HTR-8/SVneo (cell line): ENCODE results near the gene TWIST2.

ENCODE experiments used
- DNase-seq: peaks from one replicate; pipeline ENCODE4 v3.0.0; 2011; ENCODE audit warnings: low spot score, mixed read lengths; ENCODE audit not compliant: insufficient read length
- FAIRE-seq: peaks from 2 replicates; lab custom pipeline; 2011; peaks lifted over from hg19 to GRCh38; lab: Jason Lieb, UNC

TWIST2 gene

DNA sequence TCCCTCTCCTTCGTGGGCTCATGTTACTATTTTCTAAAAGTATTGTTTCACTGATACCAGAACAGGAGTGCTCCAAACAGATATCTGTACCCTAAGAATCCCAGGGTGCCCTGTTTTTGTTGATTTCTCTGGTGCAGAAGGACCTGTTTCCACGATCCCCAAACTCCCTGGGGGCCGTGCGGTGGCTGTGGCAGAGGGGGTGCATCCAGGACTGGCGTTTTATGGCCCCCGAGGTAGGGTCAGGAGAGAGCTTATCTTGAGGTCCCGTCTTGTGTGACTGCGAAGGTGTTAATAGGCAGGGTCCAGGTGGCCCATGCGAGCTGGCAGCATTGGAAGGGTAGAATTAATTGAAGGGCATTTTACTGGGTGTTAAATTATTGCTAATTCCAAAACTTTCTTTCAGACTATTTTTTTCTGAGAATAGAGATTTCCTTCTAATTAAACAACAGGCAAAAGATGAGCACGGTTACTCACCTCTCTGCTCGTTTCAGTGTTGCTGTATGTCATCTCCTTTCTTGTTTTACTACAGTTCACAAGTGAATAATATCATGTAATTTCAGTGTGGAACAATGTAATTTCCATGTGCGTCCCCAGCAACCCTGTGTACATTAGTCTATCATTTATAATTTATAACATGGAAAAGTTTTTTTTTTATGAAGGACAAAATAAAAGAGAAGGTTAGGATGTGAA, 8.2 kb downstream of the TWIST2 start:
- no peak for FAIRE-seq
- no peak for DNase-seq

DNA sequence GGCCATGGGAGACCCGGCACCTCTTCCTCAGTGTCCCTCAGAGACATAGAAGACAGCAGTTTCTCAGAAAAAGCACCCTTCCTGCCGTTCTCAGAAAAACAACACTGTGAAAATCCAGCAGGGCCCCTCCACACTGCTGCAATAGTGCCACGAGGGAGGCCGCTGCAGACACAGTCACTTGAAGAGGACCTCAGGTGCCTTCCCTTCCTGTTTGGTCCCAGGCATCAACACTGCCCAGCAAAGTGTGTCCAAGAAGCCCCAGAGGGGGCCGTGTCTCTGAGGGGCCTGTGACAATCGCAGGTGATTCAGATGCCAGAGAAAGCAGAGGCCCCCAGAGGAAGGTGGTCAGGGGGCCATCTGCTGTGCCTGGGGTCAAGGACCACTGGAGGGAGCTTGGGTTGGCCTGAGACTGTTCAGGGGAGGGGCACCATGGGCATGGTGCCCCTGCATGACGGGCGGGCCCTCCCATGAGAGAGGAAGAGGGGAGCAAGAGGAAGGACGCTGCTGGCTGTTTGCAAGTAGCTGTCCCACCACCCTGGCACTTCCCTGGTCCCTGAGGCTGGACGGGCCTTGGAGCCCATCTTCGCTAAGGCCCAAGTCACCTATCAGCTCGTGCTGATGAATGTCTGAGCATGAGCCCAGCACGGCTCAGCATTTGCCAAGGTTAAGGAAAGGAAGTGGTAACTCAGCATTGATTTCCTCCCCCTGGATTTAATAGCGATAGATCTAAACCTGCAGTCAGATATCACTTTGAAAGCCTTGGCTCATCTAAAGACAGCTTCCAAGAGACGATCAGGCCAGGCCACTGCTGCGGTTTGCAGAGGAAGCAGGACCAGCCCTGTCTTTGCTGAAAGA, 9.1 kb downstream of the TWIST2 start:
- DNase-seq (no peak), FAIRE-seq (no peak)

DNA sequence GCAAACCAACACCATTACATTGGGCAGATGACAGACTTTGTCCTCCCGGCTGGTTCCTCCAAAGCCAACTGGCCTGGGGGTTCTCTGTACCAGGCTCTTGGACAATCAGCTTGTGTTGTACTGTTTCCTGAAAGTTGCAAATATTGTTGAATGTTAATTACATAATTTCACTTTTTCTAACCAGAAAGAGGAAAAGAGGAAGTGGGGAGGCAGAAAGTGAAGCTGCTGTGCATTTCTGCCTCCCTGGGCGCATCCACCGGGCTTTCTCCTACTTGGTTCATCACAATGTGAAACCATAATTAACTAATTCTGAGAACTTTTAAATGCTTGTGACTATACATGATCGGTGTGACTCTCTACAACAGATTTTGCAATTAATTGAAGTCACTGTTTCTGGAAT, 10.1 kb downstream of the TWIST2 start:
- DNase-seq (no peak), FAIRE-seq (no peak)

DNA sequence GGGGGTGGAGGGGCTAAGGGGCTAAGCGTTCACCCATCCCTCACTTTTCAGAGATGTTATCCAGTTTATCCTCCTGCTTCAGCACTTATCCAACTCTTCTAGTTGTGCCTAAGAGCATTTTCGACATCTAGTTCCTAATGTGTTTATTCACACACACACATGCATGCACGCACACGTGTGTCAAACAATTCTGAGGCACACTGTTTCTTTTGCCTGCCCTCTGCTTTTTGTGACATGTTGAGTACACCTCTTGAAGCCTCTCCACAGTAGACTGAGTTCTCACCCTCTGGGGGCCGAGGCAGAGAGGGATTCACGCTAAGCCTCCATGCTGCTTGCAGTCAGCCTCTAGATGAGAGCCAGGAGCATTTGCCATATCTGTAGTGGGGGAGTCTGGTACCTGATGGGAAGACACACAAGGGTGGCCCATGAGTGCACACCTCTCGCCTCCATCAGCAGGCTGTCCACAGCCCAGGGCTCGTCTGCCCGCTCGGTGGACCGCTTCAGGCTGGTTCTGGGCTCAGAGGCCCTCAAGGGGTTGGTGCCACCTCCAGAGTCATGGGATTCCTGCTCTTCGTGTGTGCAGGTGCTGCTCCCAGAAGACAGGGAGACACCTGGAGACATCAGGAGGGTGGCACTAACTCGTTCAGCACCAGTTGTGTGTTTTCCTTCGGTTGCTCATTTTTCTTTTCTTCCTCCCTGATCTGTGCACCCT, 11.9 kb downstream of the TWIST2 start:
- DNase-seq, result no peak

DNA sequence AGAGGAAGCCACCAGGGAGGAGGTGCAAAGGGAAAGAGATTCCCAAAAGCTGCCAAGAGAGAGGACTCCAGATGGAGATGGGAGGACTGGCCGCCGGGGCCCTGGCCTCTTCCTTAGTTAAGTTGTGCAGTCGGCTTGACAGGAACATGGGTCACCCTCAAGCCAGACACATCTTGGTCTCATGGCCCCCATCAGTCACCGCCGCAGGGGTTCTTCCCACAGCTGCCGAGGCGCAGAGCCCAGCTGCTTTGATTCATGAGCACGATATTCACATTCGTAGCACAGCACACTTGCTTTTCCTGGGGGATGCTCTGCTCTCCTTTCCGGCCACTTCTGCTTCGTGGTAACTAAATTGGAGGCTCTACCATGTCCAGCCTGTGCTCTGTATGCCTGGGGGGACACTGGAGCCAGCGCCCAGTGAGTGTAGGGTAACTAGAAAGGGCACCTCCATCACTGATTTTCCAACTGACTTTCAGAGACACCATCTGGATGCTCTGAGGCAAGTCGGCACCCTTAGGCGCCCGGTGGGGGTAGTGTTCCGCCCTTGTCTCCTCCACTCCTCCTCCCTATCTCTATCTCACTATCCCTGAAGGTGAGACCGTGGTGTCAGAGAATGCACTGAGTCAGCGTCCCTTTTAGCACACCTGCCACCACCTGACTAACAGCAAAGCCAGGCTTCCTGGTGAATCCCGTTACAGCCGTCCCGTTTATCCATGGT, 13.3 kb downstream of the TWIST2 start:
- no peak for FAIRE-seq
- DNase-seq, result no peak

More for the DNA sequence above, 11.9 kb downstream of the TWIST2 start:
- no peak for FAIRE-seq

DNA sequence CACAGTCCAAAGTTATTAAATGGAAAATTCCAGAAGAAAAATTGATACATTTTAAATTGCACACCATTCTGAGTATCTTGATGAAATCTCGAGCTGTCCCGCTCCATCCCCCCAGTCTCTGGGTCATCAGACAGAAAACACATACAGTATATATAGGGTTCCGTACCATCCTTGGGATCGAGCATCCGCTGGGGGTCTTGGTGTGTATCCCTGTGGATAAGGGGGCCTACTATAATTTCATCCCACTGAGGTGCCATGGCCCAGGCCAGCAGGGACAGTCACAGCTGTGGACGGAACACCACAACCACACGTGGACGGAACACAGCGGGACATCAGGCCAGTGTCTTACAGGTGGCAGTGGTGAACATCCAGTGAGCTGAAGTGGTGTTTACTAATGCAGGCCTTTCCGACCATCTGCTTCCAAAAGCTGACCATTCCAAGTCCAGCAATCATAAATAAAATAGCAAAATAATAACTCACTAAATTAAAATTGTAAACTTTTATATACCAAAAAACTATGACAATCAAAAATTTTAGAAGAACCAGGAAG, 14.0 kb downstream of the TWIST2 start:
- FAIRE-seq, result no peak
- no peak for DNase-seq

DNA sequence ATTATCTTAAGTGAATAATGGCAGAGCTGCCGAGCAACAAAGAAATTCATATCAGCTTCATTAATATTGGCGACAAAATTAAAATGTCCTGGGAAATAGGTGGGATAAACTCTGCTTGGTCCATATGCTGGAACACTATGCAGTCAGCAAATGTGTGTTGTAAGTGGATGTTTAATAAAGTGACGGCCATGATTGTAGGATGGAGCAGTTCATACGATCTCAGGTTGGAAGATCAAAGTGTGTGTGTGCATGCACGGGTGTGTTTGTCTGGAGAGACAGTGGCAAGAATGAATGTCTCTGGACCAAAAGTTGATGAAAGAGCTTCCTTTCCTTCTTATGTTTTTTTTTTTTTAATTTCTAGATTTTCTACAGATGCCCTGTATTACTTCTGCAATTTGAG, 14.8 kb downstream of the TWIST2 start:
- FAIRE-seq (peak; percentile 38), DNase-seq (no peak)

DNA sequence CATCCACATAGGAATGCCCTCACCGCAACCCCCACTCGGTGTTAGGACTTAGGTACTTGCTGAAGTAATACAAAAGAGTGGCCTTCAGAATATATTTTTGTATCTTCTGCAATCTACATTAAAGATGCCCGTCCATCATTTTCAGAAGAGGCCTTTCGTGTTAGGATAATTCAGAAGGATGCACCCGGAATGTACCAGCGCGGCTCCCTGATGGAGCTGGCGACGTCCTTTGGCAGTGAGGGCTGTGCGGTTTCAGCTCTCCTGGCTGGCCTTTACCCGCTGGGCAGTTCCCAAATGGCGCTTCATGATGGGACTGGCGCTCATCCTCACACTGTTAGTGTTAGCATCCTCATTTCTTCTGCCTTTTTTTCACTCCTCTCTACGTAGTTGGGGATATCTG, 15.3 kb downstream of the TWIST2 start:
- FAIRE-seq (no peak), DNase-seq (no peak)

DNA sequence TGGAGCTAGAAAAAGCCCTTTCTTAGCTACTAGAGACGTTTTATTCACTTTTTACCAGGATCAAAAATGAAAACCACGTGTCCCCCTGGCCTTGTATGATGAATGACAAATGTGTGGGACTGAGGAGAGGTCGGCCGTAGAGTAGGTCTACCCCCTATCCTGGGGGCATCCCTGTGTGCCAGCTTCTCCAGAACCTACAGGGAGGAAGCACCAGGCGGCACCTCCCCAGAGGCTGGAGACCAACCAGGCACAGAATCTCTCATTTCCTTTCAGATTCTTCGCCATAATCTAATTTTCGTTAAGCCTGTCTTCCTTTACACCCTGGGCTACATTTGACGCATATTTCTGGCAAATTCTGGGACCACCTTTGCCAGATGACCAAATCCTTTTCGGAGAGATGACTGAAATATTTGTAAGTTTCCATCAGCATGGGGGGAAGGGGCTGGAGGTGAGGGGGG, 15.9 kb downstream of the TWIST2 start:
- DNase-seq, result no peak
- FAIRE-seq, result no peak

DNA sequence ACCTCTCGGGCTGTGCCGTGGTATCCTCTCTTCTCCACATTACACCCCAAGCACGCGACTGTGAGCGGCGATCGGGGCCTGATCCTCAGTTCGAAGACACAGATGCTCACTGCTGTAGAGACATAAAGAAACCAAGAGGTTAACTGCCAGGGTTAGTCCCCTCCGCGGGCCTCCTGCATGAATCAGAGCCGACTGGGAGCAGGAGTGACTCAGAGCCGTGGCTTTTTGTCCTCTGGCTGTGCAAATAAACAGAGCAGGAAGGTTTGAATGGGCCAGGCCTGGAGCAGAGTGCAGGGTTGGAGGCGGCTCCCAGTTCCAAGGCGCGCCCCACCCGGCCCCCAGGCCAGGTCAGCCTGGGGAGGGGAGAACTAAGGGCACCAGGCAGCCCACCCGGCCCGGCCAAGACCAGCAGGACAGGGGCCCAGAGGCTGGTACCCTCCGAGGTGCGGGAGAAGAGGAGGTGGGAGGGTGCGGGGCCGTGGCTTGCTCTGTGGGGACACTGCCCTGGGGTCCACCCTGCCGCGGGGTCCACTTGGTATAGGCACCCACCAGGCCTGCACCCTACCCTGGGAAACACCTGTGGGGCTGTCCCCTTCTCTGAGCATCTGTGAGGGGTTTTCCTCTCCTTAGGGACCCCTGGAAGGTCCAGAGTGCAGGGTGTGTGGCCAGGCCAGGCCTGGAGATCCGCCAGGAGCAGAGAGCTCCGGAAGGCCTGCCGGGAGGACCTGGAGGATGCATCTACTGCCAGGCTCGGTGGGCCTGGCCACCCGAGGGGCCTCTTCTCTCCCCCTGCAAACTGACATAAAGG, 16.5 kb downstream of the TWIST2 start:
- peak; percentile 79 for FAIRE-seq
- peak; percentile 97 for DNase-seq

DNA sequence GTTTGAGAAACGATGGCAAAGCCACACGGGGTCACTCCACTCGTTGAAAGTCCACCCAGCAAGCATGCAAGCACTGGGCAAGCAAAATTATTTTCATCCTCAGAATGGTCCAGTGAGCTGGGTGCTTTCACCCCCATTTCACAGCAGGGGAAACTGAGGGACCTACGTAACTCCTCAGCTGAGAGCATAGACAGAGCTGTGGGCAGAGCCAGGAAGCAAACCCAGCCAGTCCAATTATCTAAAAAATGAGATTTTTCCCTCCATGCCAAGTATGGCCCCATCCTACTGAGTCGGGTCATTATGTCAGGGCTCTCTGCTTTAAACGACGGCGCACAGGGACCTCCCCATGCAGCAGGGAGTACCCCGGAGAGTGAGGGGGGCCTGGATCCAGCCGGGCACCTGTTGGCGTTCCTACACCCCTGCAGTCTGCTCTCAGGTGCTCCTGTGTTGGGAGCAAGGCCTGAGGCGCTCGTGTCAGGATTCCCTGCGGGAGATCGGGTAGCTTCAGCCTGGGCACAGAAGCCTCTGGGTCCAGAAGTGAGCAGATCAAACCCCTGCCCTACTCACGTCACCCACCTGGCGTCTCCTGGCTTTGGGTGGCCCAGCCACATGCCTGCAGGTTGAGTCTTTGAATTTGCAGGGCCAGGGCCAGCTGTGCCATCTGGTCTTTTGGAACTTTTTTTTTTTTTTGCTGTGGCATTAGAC, 17.3 kb downstream of the TWIST2 start:
- no peak for DNase-seq
- FAIRE-seq, result no peak

DNA sequence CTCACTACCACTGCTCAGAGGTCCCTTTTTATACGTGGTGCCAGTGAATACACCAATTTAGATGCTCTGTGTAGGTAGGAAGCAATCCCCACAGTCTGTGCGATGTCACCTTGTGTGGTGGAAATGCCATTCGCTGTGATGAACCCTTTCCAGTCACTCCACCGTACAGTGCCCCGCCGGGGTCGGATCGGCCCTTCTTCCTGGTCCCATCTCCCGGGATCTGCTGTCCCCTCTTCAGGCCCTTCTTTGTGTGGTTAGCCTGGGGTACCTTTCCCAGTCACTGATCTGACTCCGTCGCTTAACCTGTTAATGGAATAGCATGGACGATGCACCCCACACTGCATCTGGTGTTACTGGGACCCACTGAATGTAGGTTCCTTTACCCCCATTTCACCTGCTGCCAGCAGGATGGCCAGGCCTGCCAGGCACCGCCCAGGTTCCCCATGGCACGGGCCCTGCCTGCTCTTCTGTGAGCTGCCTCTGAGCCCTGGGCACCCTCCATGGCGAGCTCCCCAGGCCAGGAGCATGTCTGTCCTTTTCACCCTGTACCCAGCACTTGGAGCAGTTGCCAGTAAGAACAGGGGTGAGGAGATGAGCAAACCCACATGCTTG, 18.0 kb downstream of the TWIST2 start:
- FAIRE-seq (no peak), DNase-seq (no peak)

DNA sequence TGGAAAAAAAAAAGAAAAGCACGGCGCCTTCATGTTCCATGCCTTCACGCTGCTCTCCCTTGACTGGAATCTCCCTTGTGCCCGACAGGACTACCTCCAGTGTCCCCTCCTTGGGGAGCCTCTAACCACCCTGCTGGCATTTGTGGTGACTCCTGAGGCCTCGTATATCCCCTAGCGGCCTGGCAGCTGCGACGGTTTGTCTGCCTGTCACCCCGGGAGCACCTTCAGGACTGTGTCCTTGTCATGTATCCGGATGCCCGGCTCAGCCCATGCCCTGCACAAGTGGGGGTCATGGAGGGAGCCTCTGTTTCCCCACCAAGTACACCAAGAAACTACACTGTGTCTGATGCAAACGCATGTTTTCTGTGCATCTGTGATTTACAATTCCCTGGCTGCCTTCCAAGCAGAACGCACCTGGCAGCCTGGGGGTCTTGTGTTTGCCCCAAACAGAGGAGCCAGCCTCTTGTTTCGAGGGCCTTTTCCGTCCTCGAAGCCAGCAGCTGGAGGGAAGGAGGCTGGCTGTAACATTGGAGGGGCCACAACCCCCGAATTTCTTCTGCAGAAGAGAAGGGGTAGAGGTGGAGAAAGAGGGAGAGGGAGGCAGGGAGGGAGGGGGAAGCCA, 18.9 kb downstream of the TWIST2 start:
- DNase-seq (no peak), FAIRE-seq (no peak)

DNA sequence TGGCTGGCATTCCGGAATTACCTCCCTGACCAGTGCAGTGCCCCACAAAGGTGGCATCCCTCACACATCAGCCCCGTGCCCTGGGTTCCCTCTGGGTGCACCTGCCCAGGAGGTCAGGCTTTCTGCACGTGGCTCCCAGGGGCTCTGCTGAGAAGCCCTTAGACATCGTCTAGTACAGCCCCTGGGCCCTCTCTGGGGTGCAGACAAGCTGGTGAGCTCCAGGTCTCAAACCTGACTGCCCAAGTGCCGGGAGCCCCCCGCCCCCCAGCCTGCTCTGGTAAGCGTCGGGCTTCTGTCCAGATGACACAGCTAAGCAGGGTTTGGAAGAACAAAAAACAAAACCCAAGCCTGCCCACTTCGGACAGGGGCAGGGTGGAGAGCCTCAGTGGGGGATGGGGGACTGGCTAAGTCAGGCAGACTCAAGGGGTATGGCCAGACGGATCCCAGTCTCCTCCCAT, 20.2 kb downstream of the TWIST2 start:
- DNase-seq (no peak), FAIRE-seq (no peak)

DNA sequence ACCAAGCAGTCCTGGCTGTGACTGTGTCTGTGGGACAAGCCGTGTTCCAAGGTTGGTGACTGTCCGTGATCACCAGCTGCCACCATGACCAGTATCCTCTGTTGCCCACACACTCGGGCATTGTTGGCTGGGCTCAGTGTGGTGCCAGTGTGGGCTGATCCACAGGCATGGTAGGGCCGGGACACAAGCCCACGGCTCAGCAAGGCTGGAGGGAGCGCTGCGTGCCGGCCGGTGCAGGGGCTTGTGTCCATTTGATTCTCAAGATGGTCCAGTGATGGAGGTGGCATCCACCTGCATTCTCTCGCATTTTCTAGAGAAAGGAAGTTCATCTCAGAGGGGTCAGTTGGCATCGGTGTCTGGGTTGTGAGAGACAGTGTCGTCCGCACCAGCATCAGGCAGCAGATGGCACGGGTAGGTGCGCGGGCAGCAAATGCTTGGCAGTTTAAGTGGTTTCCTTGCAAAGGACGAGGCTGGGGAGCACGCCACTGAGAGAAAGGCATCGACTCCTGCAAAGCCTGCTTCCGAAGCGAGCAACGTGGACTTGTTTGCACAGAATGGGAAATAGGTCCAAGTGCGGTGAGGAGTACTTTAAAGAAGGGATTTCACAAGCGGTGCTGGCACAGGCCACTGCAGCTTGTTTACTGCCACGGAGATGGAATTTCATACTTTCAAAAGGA, 20.9 kb downstream of the TWIST2 start:
- peak; percentile 28 for FAIRE-seq

DNA sequence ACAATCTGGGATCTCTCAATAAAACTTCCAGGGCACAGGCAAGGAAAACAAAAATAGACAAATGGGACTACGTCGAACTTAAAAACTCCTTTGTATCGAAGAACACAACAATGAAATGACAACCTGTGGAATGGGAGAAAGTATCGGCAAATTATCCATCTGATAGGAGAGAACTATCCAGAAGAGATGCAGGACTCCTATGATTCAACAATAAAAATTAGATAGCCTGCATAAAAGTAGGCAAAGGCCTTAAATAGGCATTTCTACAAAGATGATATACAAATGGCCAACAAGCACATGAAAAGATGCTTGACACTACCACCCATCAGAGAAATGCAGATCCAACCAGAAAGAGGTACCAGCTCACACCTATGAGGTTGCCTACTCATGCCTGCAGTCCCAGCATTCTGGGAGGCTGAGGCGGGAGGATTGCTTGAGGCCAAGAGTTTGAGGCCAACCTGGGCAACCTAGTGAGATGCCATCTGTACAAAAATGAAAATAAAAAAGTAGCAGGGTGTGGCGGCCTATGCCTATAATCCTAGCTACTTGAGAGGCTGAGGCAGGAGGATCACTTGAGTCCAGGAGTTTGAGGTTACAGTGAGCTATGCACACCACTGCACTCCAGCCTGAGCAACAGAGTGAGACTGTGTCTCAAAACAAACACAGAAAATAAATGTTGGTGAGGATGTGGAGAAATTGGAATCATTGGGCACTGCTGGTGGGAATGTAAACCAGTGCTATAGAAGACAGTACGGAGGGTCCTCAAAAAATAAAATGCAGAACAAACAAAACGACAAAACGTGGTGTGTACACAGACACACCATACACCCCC, 21.6 kb downstream of the TWIST2 start:
- FAIRE-seq, result no peak
- DNase-seq, result no peak

More for the DNA sequence above, 20.9 kb downstream of the TWIST2 start:
- no peak for DNase-seq
